Measurements from ENCODE around the gene CPXM2.

GRCh38 chr10:123726836-123727235 lies 164.8 kb downstream of the CPXM2 start:
- TF ChIP-seq CTCF (IDR thresholded peaks at IDR 0.05) (no peak), MAX (IDR thresholded peaks at IDR 0.05; ENCODE audit: low read depth) (no peak), TCF12 (IDR thresholded peaks at IDR 0.05) (no peak), NFIC (IDR thresholded peaks at IDR 0.05; ENCODE audit: borderline replicate concordance) (no peak), POLR2AphosphoS5 (IDR thresholded peaks at IDR 0.05; ENCODE audit: low read depth, low read length) (no peak), YY1 (IDR thresholded peaks at IDR 0.05; ENCODE audit: low read depth) (no peak), JUND (IDR thresholded peaks at IDR 0.05) (no peak), FOXM1 (IDR thresholded peaks at IDR 0.05; ENCODE audit: low read depth) (no peak), REST (IDR thresholded peaks at IDR 0.05; ENCODE audit: low read depth, low read length) (no peak), TAF1 (IDR thresholded peaks at IDR 0.05; ENCODE audit: borderline replicate concordance, low read depth, low read length) (no peak), EZH2phosphoT487 (IDR thresholded peaks at IDR 0.05; ENCODE audit: borderline replicate concordance, low read depth) (no peak)

Measured in SK-N-SH (cell line).